Suprapubic skin (tissue), 3 donors: Measurements from ENCODE around the gene ZDHHC19.

ENCODE experiments used
- CTCF ChIP-seq, 2 donors: fragments of 200-600 bp in 1 of 2; fragments of 450-650 bp in 1 of 2; sonication (generic) in 1 of 2; IDR thresholded peaks; one replicate each; pipeline ENCODE4 v1.5.1; 2016 to 2019; ENCODE audit warnings: antibody characterized with exemption in 2 of 2, mild to moderate bottlenecking in 1 of 2, moderate library complexity in 1 of 2
- POLR2A ChIP-seq, 2 donors: fragments of 450-650 bp; IDR thresholded peaks; one replicate each; pipeline ENCODE4 v1.6.1; 2017; ENCODE audit warnings: antibody characterized with exemption in 2 of 2, mild to moderate bottlenecking in 2 of 2, moderate library complexity in 2 of 2

DNA sequence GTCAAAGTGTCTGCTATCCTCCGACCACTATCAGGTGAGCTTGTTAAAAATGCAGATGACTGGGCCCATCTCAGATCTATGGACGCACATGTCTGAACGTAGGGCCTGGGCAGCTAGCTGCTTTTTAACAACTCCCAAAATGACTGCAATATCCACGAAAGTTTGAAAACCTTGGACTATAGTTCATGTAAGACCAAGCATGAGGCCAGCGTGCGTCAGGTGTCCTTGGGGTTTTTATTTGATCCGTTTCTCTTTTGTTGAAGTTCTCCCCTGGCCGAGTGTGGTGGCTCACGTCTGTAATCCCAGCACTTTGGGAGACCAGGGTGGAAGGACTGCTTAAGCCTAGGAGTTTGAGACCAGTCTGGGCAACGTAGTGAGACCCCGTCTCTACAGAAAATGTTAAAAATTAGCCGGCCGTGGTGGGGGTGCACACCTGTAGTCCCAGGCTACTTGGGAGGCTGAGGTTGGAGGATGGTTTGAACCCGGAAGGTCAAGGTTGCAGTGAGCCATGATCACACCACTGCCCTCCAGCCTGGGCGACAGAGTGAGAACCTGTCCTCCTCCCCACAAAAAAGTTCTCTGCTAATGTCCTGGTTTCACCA is 14.7 kb upstream of the ZDHHC19 start:
- TF ChIP-seq CTCF (IDR thresholded peaks at IDR 0.05) (no peak), POLR2A (IDR thresholded peaks at IDR 0.05) (no peak)
